Measurements from ENCODE around the gene ADGRD1. TPM values are rescaled to one million over a fixed set of nuclear protein-coding genes. Genes with fewer than 3 reads are reported as not detected.

Gene ADGRD1
- total RNA-seq, 1 donor from 2014 or later = 0.17 TPM

GRCh38 chr12:131076296-131076695 lies 122.6 kb downstream of the ADGRD1 start:
- no peak for DNase-seq

- DNase-seq = no peak
Observed at GRCh38 chr12:131076791-131077747, 123.4 kb downstream of the ADGRD1 start.

GRCh38 chr12:131077931-131078391 lies 124.3 kb downstream of the ADGRD1 start:
- no peak for DNase-seq

GRCh38 chr12:131082290-131083194 lies 128.8 kb downstream of the ADGRD1 start:
- no peak for DNase-seq

- DNase-seq = no peak
Observed at GRCh38 chr12:131084341-131085011, 130.8 kb downstream of the ADGRD1 start.

GRCh38 chr12:131085125-131085815 lies 131.6 kb downstream of the ADGRD1 start:
- no peak for DNase-seq

GRCh38 chr12:131085816-131086591 lies 132.3 kb downstream of the ADGRD1 start:
- no peak for DNase-seq

GRCh38 chr12:131087302-131087818 lies 133.7 kb downstream of the ADGRD1 start:
- no peak for DNase-seq

GRCh38 chr12:131087991-131088700 lies 134.4 kb downstream of the ADGRD1 start:
- DNase-seq = no peak

- no peak for DNase-seq
Observed at GRCh38 chr12:131088701-131089530, 135.2 kb downstream of the ADGRD1 start.

- DNase-seq = no peak
Observed at GRCh38 chr12:131089531-131090273, 136.0 kb downstream of the ADGRD1 start.

GRCh38 chr12:131090274-131091210 lies 136.8 kb downstream of the ADGRD1 start:
- no peak for DNase-seq

GRCh38 chr12:131091413-131091975 lies 137.8 kb downstream of the ADGRD1 start:
- DNase-seq = no peak

- DNase-seq = no peak
Observed at GRCh38 chr12:131091976-131092691, 138.4 kb downstream of the ADGRD1 start.

GRCh38 chr12:131092901-131093603 lies 139.3 kb downstream of the ADGRD1 start:
- DNase-seq = no peak

GRCh38 chr12:131093604-131093955 lies 139.9 kb downstream of the ADGRD1 start:
- DNase-seq = no peak
